ENCODE results near the gene SLC30A10. TPM values are rescaled to one million over a fixed set of nuclear protein-coding genes. Genes with fewer than 3 reads are reported as not detected.
"Not testable (repeated sequence)": the region's sequence is repeated elsewhere in the genome, so short reads cannot be mapped to it uniquely, and the experiment has no call there.

Gene SLC30A10
- total RNA-seq, 1 experiment from 2014 or later, result not detected

DNA sequence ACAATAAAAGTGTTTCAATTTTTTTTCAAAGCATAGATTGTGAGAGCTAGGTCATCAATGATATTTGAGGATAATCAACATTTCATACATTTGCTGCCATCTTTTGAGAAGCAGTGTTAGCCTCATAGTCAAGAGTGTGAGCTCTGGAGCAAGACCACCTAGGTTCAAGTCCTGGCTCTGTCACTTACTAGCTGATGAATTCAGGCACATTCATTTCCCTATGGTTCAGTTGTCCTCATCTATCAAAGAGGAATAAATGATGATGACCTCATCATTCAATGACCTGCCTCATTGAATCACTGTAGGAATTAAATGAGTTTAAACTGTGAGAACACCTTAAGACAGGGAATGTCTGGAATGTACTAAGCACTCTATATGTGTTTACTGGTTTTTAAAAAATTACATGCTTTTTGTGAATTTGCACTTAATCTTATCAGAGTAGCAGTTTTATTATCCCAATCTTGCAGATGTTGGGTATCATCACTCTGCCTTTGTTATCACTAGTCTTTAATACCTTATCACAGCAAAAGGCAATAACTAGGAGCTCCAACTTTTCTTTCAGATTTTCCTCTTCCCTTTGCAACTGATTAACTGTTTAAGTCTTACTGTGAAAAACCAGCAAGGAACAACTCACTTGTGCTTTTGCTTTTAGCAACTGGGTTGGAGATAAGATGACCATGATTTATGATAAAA is 47.4 kb downstream of the SLC30A10 start:
- Histone ChIP-seq H3K27me3 (peaks cover 6% of the 10 kb centered on the region), H3K36me3 (no peaks in the 10 kb centered on the region), H3K9me3 (no peaks in the 10 kb centered on the region), H3K4me3 (no peak overlapping the region)
- no peak for DNase-seq

DNA sequence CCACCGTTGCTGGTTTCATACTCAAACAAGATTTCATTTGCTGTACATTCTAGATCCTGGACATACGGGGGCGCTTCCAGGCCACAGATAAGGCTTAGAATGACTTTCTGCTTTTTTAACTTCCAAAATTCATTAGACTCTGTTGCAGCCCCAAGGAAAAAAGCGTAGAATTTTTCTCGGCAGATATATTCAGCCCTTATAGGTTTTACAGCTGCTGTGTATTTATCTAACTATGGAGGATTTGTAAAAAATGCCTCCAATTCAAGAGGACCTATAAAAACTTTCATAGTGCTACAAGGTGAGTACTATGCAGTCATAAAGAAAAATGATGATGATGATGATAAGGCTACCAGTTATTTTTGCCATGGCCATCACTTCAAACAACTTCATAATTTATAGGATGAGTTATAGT is 51.6 kb downstream of the SLC30A10 start:
- no peak overlapping the region for H3K4me3 ChIP-seq
- DNase-seq, result peak; percentile 16
- no peaks in the 10 kb centered on the region for H3K36me3 ChIP-seq
- H3K27me3 ChIP-seq, result peaks cover 13% of the 10 kb centered on the region
- H3K9me3 ChIP-seq, result no peaks in the 10 kb centered on the region

DNA sequence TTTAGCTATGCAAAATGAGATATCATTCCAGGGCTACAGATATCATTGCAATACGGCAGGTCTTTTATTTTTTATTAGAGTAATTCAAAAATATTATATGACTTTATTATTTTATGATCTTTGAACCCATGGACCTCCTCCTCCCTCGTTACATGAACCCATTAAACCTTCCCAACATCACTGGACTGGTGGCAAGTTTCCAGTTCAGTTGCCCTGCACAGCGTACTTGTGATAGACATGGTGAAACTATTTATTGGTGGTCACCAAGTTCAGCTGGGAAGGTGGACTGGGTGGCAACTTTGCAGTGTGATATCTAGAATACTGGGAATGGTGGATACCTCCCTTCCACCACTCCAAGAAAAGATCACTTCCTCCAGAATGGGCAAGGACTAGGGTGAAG is 52.5 kb downstream of the SLC30A10 start:
- H3K4me3 ChIP-seq, result no peak overlapping the region
- no peaks in the 10 kb centered on the region for H3K36me3 ChIP-seq
- no peaks in the 10 kb centered on the region for H3K9me3 ChIP-seq
- H3K27me3 ChIP-seq, result peaks cover 13% of the 10 kb centered on the region
- no peak for DNase-seq

DNA sequence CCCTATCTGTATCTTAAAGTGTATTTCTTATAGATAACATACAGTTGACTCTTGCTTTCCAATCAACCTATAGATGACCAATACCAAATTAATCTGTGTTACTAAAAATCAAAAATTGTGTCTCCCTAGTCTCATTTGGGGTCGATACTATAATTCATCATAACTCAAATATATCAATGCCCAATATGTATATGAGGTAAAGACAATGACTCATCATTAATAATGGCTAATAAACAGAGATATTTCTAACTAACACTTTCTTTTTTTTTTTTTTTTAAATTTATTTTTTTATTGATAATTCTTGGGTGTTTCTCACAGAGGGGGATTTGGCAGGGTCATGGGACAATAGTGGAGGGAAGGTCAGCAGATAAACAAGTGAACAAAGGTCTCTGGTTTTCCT is 55.8 kb downstream of the SLC30A10 start:
- not testable (repeated sequence) for H3K36me3 ChIP-seq, H3K4me3 ChIP-seq, H3K9me3 ChIP-seq, DNase-seq, H3K27me3 ChIP-seq

DNA sequence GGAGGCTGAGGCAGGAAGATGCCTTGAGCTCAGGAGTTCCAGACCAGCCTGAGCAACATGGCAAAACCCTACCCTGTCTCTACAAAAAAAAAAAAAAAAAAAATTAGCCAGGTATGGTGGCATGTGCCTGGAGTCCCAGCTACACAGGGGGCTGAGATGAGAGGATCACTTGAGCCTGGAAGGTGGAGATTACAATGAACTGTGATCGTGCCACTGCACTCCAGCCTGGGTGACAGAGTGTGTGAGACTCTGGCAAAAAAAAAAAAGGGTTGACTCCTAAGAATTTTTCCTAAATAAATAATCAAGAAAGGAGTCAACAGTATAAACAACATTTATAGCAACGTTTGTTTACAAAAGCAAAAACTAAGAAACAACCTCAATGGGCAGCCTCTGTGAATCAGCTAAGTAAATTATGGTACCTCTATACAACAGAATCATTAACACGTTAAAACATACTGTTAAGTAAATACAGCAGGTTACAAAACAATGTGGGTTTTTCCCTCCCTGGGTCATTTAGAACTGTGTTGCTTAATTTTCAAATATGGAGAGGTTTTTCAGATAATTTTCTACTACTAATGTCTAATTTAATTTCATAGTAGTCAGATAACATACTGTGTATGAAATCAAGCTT is 56.8 kb downstream of the SLC30A10 start:
- Histone ChIP-seq H3K9me3 (no peaks in the 10 kb centered on the region), H3K36me3 (no peaks in the 10 kb centered on the region), H3K4me3 (no peak overlapping the region), H3K27me3 (peaks cover 7% of the 10 kb centered on the region; the same call in 1 of the 2 replicates)
- no peak for DNase-seq

DNA sequence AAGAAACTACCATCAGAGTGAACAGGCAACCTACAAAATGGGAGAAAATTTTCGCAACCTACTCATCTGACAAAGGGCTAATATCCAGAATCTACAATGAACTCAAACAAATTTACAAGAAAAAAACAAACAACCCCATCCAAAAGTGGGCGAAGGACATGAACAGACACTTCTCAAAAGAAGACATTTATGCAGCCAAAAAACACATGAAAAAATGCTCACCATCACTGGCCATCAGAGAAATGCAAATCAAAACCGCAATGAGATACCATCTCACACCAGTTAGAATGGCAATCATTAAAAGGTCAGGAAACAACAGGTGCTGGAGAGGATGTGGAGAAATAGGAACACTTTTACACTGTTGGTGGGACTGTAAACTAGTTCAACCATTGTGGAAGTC is 59.7 kb downstream of the SLC30A10 start:
- not testable (repeated sequence) for DNase-seq, H3K4me3 ChIP-seq, H3K9me3 ChIP-seq, H3K36me3 ChIP-seq, H3K27me3 ChIP-seq

Other genes with a start within 250 kb of the SLC30A10 start
- gene EPRS1, start 117.9 kb upstream of the SLC30A10 start, total RNA-seq (2014; rRNA removed; shearing (Covaris generic); ENCODE audit: low replicate concordance), result 95.3 and 106 TPM in 2 replicates
- gene BPNT1, start 161.2 kb upstream of the SLC30A10 start, total RNA-seq (2014; rRNA removed; shearing (Covaris generic); ENCODE audit: low replicate concordance), result 24.3 and 42.0 TPM in 2 replicates
- 152 and 189 TPM in 2 replicates for gene IARS2, start 165.6 kb upstream of the SLC30A10 start, total RNA-seq (2014; rRNA removed; shearing (Covaris generic); ENCODE audit: low replicate concordance)

Data from MG63 (cell line).